Smooth muscle cell (in vitro differentiated cells): ENCODE results near the gene PTH2R. TPM values are rescaled to one million over a fixed set of nuclear protein-coding genes. Genes with fewer than 3 reads are reported as not detected.

ENCODE experiments used
- DNase-seq: peaks from one replicate; lab custom pipeline; 2025; ENCODE audit not compliant: unreplicated experiment; lab: John Stamatoyannopoulos, UW
- H2AFZ ChIP-seq: fragments of 200-600 bp; sonication (generic); 2 replicates; pipeline ENCODE4 v1.6.0; 2016; ENCODE audit warnings: antibody characterized with exemption, low read depth, mild to moderate bottlenecking
- H3F3A ChIP-seq: fragments of 200-600 bp; sonication (generic); 2 replicates; pipeline ENCODE4 v1.6.0; 2017; ENCODE audit warnings: antibody characterized with exemption, low read depth
- H3K27ac ChIP-seq: fragments of 200-600 bp; sonication (generic); 2 replicates; pipeline ENCODE4 v1.5.1; 2016; ENCODE audit warnings: low read depth, mild to moderate bottlenecking
- H3K27me3 ChIP-seq: fragments of 200-600 bp; sonication (generic); 2 replicates; pipeline ENCODE4 v1.6.1; 2016; ENCODE audit warnings: low read depth, mild to moderate bottlenecking
- H3K36me3 ChIP-seq: fragments of 200-600 bp; sonication (generic); 2 replicates; pipeline ENCODE4 v1.5.1; 2016; ENCODE audit warnings: low read depth
- H3K4me1 ChIP-seq: fragments of 200-600 bp; sonication (generic); 2 replicates; pipeline ENCODE4 v1.5.1; 2016; ENCODE audit warnings: low read depth
- H3K4me2 ChIP-seq: fragments of 200-600 bp; sonication (generic); 2 replicates; pipeline ENCODE4 v1.6.0; 2016; ENCODE audit warnings: mild to moderate bottlenecking
- H3K4me3 ChIP-seq: fragments of 200-600 bp; sonication (generic); 2 replicates; pipeline ENCODE4 v1.5.1; 2016; ENCODE audit warnings: mild to moderate bottlenecking
- H3K79me2 ChIP-seq: fragments of 200-600 bp; sonication (generic); 2 replicates; pipeline ENCODE4 v1.6.0; 2016; ENCODE audit warnings: low read depth, mild to moderate bottlenecking
- H3K9ac ChIP-seq: fragments of 200-600 bp; sonication (generic); 2 replicates; pipeline ENCODE4 v1.6.0; 2016; ENCODE audit warnings: low read depth
- H3K9me3 ChIP-seq: fragments of 200-600 bp; sonication (generic); replicated peaks from 2 replicates; pipeline ENCODE4 v1.5.1; 2016; ENCODE audit warnings: low read depth
- H4K20me1 ChIP-seq: fragments of 200-600 bp; sonication (generic); 2 replicates; pipeline ENCODE4 v1.6.0; 2016; ENCODE audit warnings: low read depth
- CTCF ChIP-seq: fragments of 200-600 bp; sonication (generic); IDR thresholded peaks from 2 replicates; pipeline ENCODE4 v1.5.1; 2017; ENCODE audit warnings: borderline replicate concordance, mild to moderate bottlenecking, antibody characterized with exemption; ENCODE audit not compliant: insufficient read depth, poor library complexity, severe bottlenecking
- WGBS: methylation state at CpG from one replicate; pipeline ENCODE4 v1.1.7; 2016; ENCODE audit warnings: low lambda C conversion rate; 5-methylcytosine and 5-hydroxymethylcytosine counted together
- polyA plus RNA-seq: library from polyadenylated mRNA; unstranded; fragments of >200 nt; fragmentation: Nextera tagmentation; extraction: Ambion mirVana; gene quantifications from 2 replicates; pipeline ENCODE4 v1.2.1, GENCODE V29; 2016
- total RNA-seq: library from RNA; depleted of rRNA; stranded (reverse); fragments of >200 nt; gene quantifications from 2 replicates; pipeline ENCODE4 v1.2.3, GENCODE V29; 2014

Gene PTH2R
- total and polyA plus RNA-seq, 2 experiments from 2014 or later = not detected

DNA sequence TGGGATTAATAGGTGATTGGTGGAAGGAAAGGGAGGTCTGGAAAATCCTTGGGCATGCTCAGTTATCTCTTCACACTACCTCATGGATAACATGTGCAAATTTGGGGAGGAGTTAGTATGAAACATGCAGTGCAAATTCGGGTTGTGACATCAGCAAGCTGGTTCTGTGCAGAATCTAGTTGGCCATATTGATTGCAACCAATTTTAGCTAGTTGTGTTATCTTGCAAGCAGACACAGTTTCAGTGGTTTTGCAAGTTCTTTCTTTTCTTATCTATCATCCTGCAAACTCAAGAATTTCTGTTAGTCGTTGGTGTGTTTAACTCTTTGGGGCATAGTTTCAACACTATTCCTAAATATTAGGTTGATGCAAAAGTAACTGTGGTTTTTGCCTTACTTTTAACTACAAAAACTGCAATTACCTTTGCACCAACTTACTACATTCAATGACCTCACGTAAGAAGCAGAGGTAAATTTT, 135.4 kb downstream of the PTH2R start:
- H3K4me3 ChIP-seq = no peak overlapping the region
- H3K9ac ChIP-seq = no peak overlapping the region
- WGBS = 65% methylated on average over 3 of the region's 3 CpGs
- no peak overlapping the region for H3K27ac ChIP-seq
- H3K36me3 ChIP-seq = no peaks in the 10 kb centered on the region
- DNase-seq = no peak
- no peak overlapping the region for H3K4me2 ChIP-seq
- TF ChIP-seq CTCF = no peak
- H4K20me1 ChIP-seq = no peaks in the 10 kb centered on the region
- no peaks in the 10 kb centered on the region for H3K27me3 ChIP-seq
- no peaks in the 10 kb centered on the region for H3F3A ChIP-seq
- H3K79me2 ChIP-seq = no peaks in the 10 kb centered on the region
- no peaks in the 10 kb centered on the region for H3K9me3 ChIP-seq
- H3K4me1 ChIP-seq = no peaks in the 10 kb centered on the region
- H2AFZ ChIP-seq = no peak overlapping the region

- H3K9me3 ChIP-seq = no peaks in the 10 kb centered on the region
- no peaks in the 10 kb centered on the region for H3K36me3 ChIP-seq
- no peak overlapping the region for H3K4me3 ChIP-seq
- H3K4me1 ChIP-seq = no peaks in the 10 kb centered on the region
- no peaks in the 10 kb centered on the region for H3K27me3 ChIP-seq
- WGBS = 76% methylated on average over 1 of the region's 1 CpG
- no peaks in the 10 kb centered on the region for H3F3A ChIP-seq
- no peak for TF ChIP-seq CTCF
- H3K4me2 ChIP-seq = no peak overlapping the region
- no peak overlapping the region for H3K27ac ChIP-seq
- H2AFZ ChIP-seq = no peak overlapping the region
- DNase-seq = no peak
- H4K20me1 ChIP-seq = no peaks in the 10 kb centered on the region
- no peak overlapping the region for H3K9ac ChIP-seq
- H3K79me2 ChIP-seq = no peaks in the 10 kb centered on the region
Measured at GRCh38 chr2:208542465-208543041, 136.0 kb downstream of the PTH2R start.

Other genes starting within 250 kb of the PTH2R start
- not detected in 2 replicates for gene CRYGA, start 243.2 kb upstream of the PTH2R start, total RNA-seq
- gene CRYGA, start 243.2 kb upstream of the PTH2R start, polyA plus RNA-seq = not detected in 2 replicates
- gene C2orf80, start 216.8 kb upstream of the PTH2R start, total RNA-seq = not detected in 2 replicates
- gene C2orf80, start 216.8 kb upstream of the PTH2R start, polyA plus RNA-seq = not detected in 2 replicates
- gene IDH1, start 151.7 kb upstream of the PTH2R start, total RNA-seq = 98.6 and 143 TPM in 2 replicates
- 76.0 and 97.2 TPM in 2 replicates for gene IDH1, start 151.7 kb upstream of the PTH2R start, polyA plus RNA-seq
- 29.5 and 32.5 TPM in 2 replicates for gene PIKFYVE, start 140.5 kb upstream of the PTH2R start, total RNA-seq
- gene PIKFYVE, start 140.5 kb upstream of the PTH2R start, polyA plus RNA-seq = 4.9 and 5.2 TPM in 2 replicates